ENCODE data around the gene PLXNC1. TPM values are rescaled to one million over a fixed set of nuclear protein-coding genes. Genes with fewer than 3 reads are reported as not detected.

PLXNC1 gene
- total RNA-seq, 1 donor from 2014 or later, result 1.8 TPM

DNA sequence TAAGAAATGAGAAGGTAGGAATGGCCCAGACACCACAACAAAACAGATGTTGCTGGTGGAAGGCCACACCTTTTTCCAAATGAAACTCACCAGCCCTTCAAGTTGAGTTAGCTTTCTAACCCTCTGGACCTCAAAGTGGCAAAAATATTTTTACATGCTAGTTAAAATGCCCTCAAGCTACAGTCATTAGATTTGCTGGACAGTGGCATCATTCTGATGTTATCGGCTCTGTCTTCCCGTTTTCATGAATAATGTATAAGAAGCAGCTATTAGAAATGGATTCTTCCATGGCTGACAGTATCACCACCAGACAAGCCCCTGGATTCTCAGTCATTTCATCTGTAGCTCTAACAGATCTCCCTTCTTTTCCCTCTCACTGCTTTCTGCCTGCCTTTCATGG is 37.1 kb upstream of the PLXNC1 start:
- Histone ChIP-seq H3K27me3 (no peaks in the 10 kb centered on the region), H3K36me3 (no peaks in the 10 kb centered on the region), H3K27ac (no peak overlapping the region), H3K4me1 (no peaks in the 10 kb centered on the region), H3K4me3 (no peak overlapping the region), H3K9me3 (no peaks in the 10 kb centered on the region)
- intact Hi-C loops (cut with DNase I), result no loop called here
- no peak for DNase-seq (ENCODE audit: low spot score in 2 of 2)
- TF ChIP-seq, protein P1, sequence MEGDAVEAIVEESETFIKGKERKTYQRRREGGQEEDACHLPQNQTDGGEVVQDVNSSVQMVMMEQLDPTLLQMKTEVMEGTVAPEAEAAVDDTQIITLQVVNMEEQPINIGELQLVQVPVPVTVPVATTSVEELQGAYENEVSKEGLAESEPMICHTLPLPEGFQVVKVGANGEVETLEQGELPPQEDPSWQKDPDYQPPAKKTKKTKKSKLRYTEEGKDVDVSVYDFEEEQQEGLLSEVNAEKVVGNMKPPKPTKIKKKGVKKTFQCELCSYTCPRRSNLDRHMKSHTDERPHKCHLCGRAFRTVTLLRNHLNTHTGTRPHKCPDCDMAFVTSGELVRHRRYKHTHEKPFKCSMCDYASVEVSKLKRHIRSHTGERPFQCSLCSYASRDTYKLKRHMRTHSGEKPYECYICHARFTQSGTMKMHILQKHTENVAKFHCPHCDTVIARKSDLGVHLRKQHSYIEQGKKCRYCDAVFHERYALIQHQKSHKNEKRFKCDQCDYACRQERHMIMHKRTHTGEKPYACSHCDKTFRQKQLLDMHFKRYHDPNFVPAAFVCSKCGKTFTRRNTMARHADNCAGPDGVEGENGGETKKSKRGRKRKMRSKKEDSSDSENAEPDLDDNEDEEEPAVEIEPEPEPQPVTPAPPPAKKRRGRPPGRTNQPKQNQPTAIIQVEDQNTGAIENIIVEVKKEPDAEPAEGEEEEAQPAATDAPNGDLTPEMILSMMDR (IDR thresholded peaks at IDR 0.05), result no peak

DNA sequence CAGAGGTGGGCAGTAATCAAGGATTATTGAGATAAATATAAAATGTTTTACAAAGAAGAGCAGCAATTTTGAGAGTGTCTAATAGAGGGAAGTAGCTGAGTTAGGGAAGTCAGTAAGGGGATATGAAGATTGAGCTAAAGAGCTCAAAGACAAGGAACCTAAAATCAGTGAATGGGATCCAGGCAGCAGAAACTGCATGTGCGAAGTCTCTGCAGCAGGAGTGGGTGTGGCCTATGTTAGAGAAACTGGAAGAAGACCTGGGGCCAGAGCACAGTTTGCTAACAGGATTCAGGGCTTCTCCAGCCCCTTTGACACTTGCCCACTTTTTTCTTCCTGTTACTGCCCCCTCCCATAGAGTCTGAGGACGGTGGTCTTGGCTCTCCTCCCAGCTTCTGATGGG is 36.3 kb upstream of the PLXNC1 start:
- Histone ChIP-seq H3K4me1 (no peaks in the 10 kb centered on the region), H3K36me3 (no peaks in the 10 kb centered on the region), H3K4me3 (no peak overlapping the region), H3K9me3 (no peaks in the 10 kb centered on the region), H3K27me3 (no peaks in the 10 kb centered on the region), H3K27ac (no peak overlapping the region)
- intact Hi-C loops (cut with DNase I), result no loop called here
- TF ChIP-seq, protein P1 (IDR thresholded peaks at IDR 0.05), result no peak
- DNase-seq (ENCODE audit: low spot score in 2 of 2), result no peak

DNA sequence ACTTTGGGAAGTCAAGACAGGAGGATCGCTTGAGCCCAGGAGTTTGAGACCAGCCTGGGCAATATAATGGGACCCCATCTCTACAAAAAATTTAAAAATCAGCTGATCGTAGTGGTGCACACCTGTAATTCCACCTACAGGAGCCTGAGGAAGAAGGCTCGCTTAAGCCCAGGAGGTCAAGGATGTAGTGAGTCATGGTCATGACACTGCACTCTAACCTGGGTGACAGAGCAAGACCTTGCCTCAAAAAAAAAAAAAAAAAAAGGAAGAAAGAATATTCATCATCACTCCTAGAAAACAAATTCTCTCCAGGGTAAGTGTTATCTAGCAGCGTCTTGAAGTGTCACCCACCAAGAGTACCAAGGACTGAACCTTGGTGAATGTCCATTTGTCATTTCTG is 34.2 kb upstream of the PLXNC1 start:
- TF ChIP-seq, protein P1 (IDR thresholded peaks at IDR 0.05), result no peak
- intact Hi-C loops (cut with DNase I), result no loop called here
- H3K36me3 ChIP-seq, result no peaks in the 10 kb centered on the region

DNA sequence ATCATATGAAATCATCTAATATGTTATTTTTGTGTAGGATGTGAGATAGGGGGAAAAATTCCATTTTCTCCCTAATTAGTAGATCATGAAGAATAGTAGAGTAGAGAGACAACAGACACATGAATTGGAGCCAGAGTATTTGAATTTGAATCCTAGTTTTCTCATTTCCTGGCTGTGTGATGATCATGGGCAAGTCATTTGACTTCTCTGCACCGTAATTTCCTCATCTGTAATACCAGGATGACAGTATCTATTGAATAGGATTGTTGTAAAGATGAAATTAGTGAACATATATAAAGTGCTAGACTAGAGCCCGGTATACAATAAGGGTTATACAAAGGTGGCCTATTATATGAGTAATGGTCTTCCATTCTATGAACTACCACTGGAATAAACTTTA is 32.2 kb upstream of the PLXNC1 start:
- H3K4me1 ChIP-seq, result no peaks in the 10 kb centered on the region
- intact Hi-C loops (cut with DNase I), result no loop called here
- no peak overlapping the region for H3K4me3 ChIP-seq
- H3K9me3 ChIP-seq, result no peaks in the 10 kb centered on the region
- H3K36me3 ChIP-seq, result no peaks in the 10 kb centered on the region
- DNase-seq (ENCODE audit: low spot score in 2 of 2), result no peak
- H3K27me3 ChIP-seq, result no peaks in the 10 kb centered on the region
- TF ChIP-seq, protein P1 (IDR thresholded peaks at IDR 0.05), result no peak
- no peak overlapping the region for H3K27ac ChIP-seq

More for the DNA sequence above, 34.2 kb upstream of the PLXNC1 start:
- no peaks in the 10 kb centered on the region for H3K27me3 ChIP-seq
- H3K4me1 ChIP-seq, result no peaks in the 10 kb centered on the region
- no peak overlapping the region for H3K27ac ChIP-seq
- no peaks in the 10 kb centered on the region for H3K9me3 ChIP-seq
- DNase-seq (ENCODE audit: low spot score in 2 of 2), result no peak
- no peak overlapping the region for H3K4me3 ChIP-seq

DNA sequence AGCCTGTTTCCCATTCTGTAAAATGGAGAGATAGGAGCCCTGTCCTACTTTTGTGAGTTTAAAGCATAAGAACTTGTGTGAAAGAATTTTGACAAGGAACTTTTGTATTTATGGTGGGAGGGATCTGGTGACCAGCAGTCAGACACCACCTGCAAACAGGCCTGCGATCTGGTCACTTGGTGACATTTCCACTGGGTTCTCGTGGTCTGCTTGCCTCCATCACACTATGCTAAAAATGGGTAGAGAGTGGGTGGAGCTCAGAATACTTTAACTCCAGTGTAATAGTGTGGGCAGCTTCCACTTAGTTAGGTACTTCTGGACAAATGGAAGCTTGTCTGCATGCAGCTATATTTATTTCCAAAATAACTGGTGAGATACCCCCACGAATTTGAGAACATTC is 26.5 kb upstream of the PLXNC1 start:
- TF ChIP-seq, protein P1 (IDR thresholded peaks at IDR 0.05), result no peak
- DNase-seq (ENCODE audit: low spot score in 2 of 2), result no peak
- Histone ChIP-seq H3K27ac (no peak overlapping the region), H3K36me3 (no peaks in the 10 kb centered on the region), H3K9me3 (no peaks in the 10 kb centered on the region), H3K27me3 (no peaks in the 10 kb centered on the region), H3K4me1 (no peaks in the 10 kb centered on the region), H3K4me3 (no peak overlapping the region)
- intact Hi-C loops (cut with DNase I), result no loop called here

DNA sequence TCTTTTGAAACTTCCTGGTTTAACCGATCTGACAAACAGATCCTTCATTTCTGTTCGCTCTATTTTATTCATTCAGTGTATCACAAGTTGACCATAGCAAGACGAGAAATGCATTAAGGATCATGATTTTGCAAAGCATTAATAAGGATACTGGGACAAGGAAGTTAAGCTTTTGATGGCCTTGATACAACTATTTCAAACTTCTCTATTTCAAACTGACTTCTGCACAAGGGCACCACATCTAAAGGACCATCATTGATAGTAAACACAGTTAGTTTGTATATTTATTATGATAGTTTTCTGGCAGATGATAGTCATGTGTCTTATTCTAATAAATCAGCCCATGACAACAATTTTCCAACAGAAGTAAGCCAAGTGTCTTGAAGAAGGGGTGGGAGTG is 25.8 kb upstream of the PLXNC1 start:
- no peak overlapping the region for H3K4me3 ChIP-seq
- DNase-seq (ENCODE audit: low spot score in 2 of 2), result no peak
- H3K4me1 ChIP-seq, result no peaks in the 10 kb centered on the region
- no peak overlapping the region for H3K27ac ChIP-seq
- intact Hi-C loops (cut with DNase I), result no loop called here
- H3K36me3 ChIP-seq, result no peaks in the 10 kb centered on the region
- no peaks in the 10 kb centered on the region for H3K9me3 ChIP-seq
- H3K27me3 ChIP-seq, result no peaks in the 10 kb centered on the region
- TF ChIP-seq, protein P1 (IDR thresholded peaks at IDR 0.05), result no peak
